Keratinocyte (primary cell): ENCODE data around the gene CERKL. TPM values are rescaled to one million over a fixed set of nuclear protein-coding genes. Genes with fewer than 3 reads are reported as not detected.

Experiments used
- DNase-seq: peaks from one replicate; pipeline ENCODE4 v3.0.0-alpha.2; 2011; ENCODE audit warnings: low read depth, missing footprints, low spot score
- FAIRE-seq: peaks from 2 replicates; lab custom pipeline; 2011; peaks lifted over from hg19 to GRCh38; lab: Jason Lieb, UNC
- H2AFZ ChIP-seq: 2 replicates; pipeline ENCODE4 v1.6.0; 2012; ENCODE audit warnings: low read length, control low read depth, inconsistent platforms; ENCODE audit not compliant: control insufficient read depth
- H3K27ac ChIP-seq: 2 replicates; pipeline ENCODE4 v1.5.1; 2011; ENCODE audit warnings: low read length; ENCODE audit not compliant: control insufficient read depth, insufficient read depth
- H3K27me3 ChIP-seq: 3 replicates; pipeline ENCODE4 v1.6.0; 2011; ENCODE audit warnings: low read length; ENCODE audit not compliant: control insufficient read depth, insufficient read depth; ENCODE audit errors: extremely low read depth
- H3K36me3 ChIP-seq, 2 experiments: 2 replicates in 1 of 2; 3 replicates in 1 of 2; pipeline ENCODE4 v1.5.1; 2011; ENCODE audit warnings: low read length in 2 of 2, mild to moderate bottlenecking in 1 of 2; ENCODE audit not compliant: control insufficient read depth in 2 of 2, insufficient read depth in 2 of 2; ENCODE audit errors: extremely low read depth in 1 of 2
- H3K4me1 ChIP-seq: 3 replicates; pipeline ENCODE4 v1.5.1; 2011; ENCODE audit warnings: low read length; ENCODE audit not compliant: control insufficient read depth, insufficient read depth; ENCODE audit errors: extremely low read depth
- H3K4me2 ChIP-seq: 3 replicates; pipeline ENCODE4 v1.6.0; 2011; ENCODE audit warnings: low read depth, low read length; ENCODE audit not compliant: control insufficient read depth, insufficient read depth; ENCODE audit errors: extremely low read depth
- H3K4me3 ChIP-seq, 3 experiments: fragments of 200-600 bp in 1 of 3; sonication (generic) in 1 of 3; 2 replicates in 2 of 3; 3 replicates in 1 of 3; pipeline ENCODE4 v1.5.1; 2011 to 2016; ENCODE audit warnings: low read length in 3 of 3, mild to moderate bottlenecking in 3 of 3, control low read depth in 2 of 3, inconsistent platforms in 1 of 3, low read depth in 1 of 3, mixed read lengths in 1 of 3, mixed run types in 1 of 3, moderate library complexity in 1 of 3; ENCODE audit not compliant: control insufficient read depth in 2 of 3, insufficient read depth in 2 of 3; ENCODE audit errors: extremely low read depth in 1 of 3
- H3K79me2 ChIP-seq: 2 replicates; pipeline ENCODE4 v1.6.0; 2012; ENCODE audit warnings: low read length; ENCODE audit not compliant: control insufficient read depth, insufficient read depth
- H3K9ac ChIP-seq: 3 replicates; pipeline ENCODE4 v1.6.0; 2011; ENCODE audit warnings: low read length; ENCODE audit not compliant: control insufficient read depth, insufficient read depth; ENCODE audit errors: extremely low read depth
- H3K9me1 ChIP-seq: 3 replicates; pipeline ENCODE4 v1.6.0; 2011; ENCODE audit warnings: low read length; ENCODE audit not compliant: control insufficient read depth, insufficient read depth; ENCODE audit errors: extremely low read depth
- H3K9me3 ChIP-seq: 2 replicates; pipeline ENCODE4 v1.5.1; 2012; ENCODE audit warnings: low read depth, low read length; ENCODE audit not compliant: control insufficient read depth
- H4K20me1 ChIP-seq: 3 replicates; pipeline ENCODE4 v1.6.0; 2011; ENCODE audit warnings: low read length; ENCODE audit not compliant: control insufficient read depth, insufficient read depth; ENCODE audit errors: extremely low read depth
- CTCF ChIP-seq, 3 experiments: IDR thresholded peaks in 1 of 3; conservative IDR thresholded peaks in 1 of 3; optimal IDR thresholded peaks in 1 of 3; 2 replicates in 2 of 3; 3 replicates in 1 of 3; pipeline versions ENCODE3 to v1.5.1; 2011; ENCODE audit warnings: low read length in 3 of 3, mild to moderate bottlenecking in 3 of 3, moderate library complexity in 2 of 3, control low read depth in 1 of 3, inconsistent platforms in 1 of 3; ENCODE audit not compliant: insufficient read depth in 2 of 3; ENCODE audit errors: extremely low read depth in 1 of 3
- EZH2 ChIP-seq: IDR thresholded peaks from one replicate; pipeline ENCODE4 v1.6.1; 2012; ENCODE audit warnings: inconsistent platforms, mild to moderate bottlenecking, low read length, moderate library complexity
- dilution Hi-C: fragments of 300-500 bp; cut with MboI; formaldehyde crosslinking; loops from one replicate; pipeline ENCODE4 v1.7.0; 2020; ENCODE audit warnings: low sequenced_read_pairs; ENCODE audit not compliant: extremely low pct_ligation_motif_present
- polyA plus RNA-seq, 5 experiments: library from polyadenylated mRNA; depleted of rRNA in 3 of 5; stranded (reverse) in 3 of 5; stranded (forward) in 1 of 5; unstranded in 1 of 5; fragments of >200 nt; gene quantifications; 1 replicate in 1 of 5; 2 replicates in 3 of 5; 3 replicates in 1 of 5; pipeline versions ENCODE4 v1.2.1 to v1.2.3, GENCODE V29; 2011 to 2012; ENCODE audit warnings: missing spikeins in 2 of 5, low read depth in 1 of 5, low replicate concordance in 1 of 5

Gene CERKL
- polyA plus RNA-seq, 1 donor (not counting 4 experiments of a cell fraction or from before 2014, with no cell fraction given): 0.03 TPM

GRCh38 chr2:181554061-181554830 lies 102.7 kb downstream of the CERKL start:
- Histone ChIP-seq H3K79me2 (no peaks in the 10 kb centered on the region), H3K9me1 (no peaks in the 10 kb centered on the region), H3K27ac (no peak overlapping the region), H4K20me1 (no peaks in the 10 kb centered on the region), H2AFZ (peak overlapping the region; percentile 45), H3K4me1 (peaks cover 12% of the 10 kb centered on the region), H3K9ac (no peak overlapping the region), H3K4me3 (no peak overlapping the region), H3K4me2 (no peak overlapping the region), H3K36me3 (no peaks in the 10 kb centered on the region), H3K27me3 (no peaks in the 10 kb centered on the region), H3K9me3 (no peaks in the 10 kb centered on the region)
- no peak for DNase-seq
- TF ChIP-seq EZH2 (no peak), CTCF (optimal IDR thresholded peaks at IDR 0.05 in 1 of 3, IDR thresholded peaks at IDR 0.05 in 1 of 3, conservative IDR thresholded peaks at IDR 0.05 in 1 of 3; ENCODE audit: extremely low read depth in 1 of 3, insufficient read depth in 2 of 3, low read length in 3 of 3) (no peak)
- dilution Hi-C loops: no loop called here
- FAIRE-seq: peak; percentile 29

- Histone ChIP-seq H3K4me1 (peaks cover 12% of the 10 kb centered on the region), H3K27me3 (no peaks in the 10 kb centered on the region), H3K9ac (no peak overlapping the region), H2AFZ (peak overlapping the region; percentile 47), H3K36me3 (no peaks in the 10 kb centered on the region), H3K27ac (peak overlapping the region; percentile 10), H3K79me2 (no peaks in the 10 kb centered on the region), H3K9me3 (no peaks in the 10 kb centered on the region), H3K9me1 (no peaks in the 10 kb centered on the region), H3K4me2 (peak overlapping the region; percentile 8), H4K20me1 (no peaks in the 10 kb centered on the region), H3K4me3 (no peak overlapping the region)
- TF ChIP-seq CTCF (optimal IDR thresholded peaks at IDR 0.05 in 1 of 3, IDR thresholded peaks at IDR 0.05 in 1 of 3, conservative IDR thresholded peaks at IDR 0.05 in 1 of 3; ENCODE audit: extremely low read depth in 1 of 3, insufficient read depth in 2 of 3, low read length in 3 of 3) (no peak), EZH2 (no peak)
- FAIRE-seq (no peak), DNase-seq (no peak)
- dilution Hi-C loops: no loop called here
Observed at GRCh38 chr2:181553244-181553643, 103.7 kb downstream of the CERKL start.
